Suppressor macrophage treated with lipopolysaccharide for 1 hour (primary cell): ENCODE measurements around the gene GADL1.
A peak's percentile ranks its signal among the peaks of the same experiment; 100 is the strongest.

ENCODE experiments used
- DNase-seq, 3 donors: peaks; one replicate each; pipeline ENCODE4 v3.0.0-alpha.2; 2020 to 2022

Gene GADL1

DNA sequence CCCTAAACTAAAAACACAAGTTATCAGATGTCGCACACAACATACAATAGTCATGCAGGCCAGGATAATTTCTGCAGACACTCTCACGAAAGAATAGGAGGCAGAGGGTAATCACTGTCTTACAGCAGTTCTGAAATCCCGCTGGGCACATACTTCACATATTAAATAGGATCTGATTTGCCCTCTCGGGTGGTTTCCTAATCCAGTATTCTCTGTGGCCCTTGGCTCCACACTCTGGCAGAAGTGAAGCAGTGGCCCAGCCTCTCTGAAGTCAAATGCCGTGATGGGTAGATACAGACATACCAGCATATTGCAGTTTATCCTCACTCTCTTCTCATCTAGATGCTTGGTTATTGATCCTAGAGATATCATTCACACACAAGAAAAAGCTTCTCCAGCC, 19.0 kb downstream of the GADL1 start:
- no peak for DNase-seq

DNA sequence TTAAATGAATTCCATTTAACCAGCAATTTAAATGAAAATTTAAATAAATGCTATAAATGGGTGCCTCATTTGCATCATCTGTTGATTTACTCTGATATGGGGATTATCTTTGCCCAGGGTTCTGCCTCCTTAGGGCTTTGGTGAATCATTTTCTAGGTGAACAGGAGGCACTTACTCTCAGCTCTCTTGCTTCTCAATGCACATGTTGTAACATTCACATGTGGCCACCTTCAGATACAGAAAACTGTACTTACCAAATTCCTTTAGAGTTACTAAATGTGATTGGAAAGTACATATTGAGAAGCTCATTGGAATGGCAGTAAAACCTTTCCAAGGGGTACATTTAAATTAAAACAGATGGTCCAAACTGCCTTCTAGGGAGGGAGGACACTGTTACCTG, 20.8 kb downstream of the GADL1 start:
- DNase-seq = no peak

DNA sequence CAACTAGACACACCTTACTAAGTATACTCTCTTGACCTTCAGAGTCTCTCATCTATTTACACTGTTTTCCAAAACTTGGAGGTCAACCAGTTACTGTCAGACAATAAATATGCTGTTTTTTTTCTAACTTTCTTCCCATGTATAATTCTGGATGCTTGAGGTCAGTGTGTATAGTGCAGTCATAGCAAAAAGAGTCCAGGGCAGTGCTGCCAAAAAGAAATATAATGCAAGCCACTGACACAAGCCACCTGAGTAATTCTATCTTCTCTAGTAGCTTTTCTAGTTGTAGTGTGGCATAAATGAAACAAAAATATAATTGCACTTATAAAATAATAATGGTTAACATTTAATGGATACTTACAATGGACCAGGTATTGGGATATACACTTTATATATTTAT, 21.6 kb downstream of the GADL1 start:
- DNase-seq = no peak

DNA sequence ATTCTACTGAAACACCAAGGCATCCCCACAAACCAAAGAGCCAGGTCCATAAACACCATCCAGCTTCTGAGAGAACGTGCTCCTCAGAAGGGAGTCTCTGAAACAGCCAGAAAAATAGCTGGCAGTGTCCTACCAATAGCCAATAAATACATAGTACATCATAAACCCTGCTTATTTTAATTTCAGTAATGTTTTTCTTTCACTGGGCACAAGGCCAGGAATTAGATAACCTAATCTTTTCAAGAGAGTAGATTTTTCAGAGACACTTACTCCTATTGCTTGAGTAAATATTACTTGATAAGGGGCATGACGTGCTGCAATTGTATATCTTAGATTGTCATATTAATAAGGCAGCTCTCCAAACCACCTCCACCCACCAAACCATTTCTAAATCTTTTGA, 22.7 kb downstream of the GADL1 start:
- DNase-seq = no peak

DNA sequence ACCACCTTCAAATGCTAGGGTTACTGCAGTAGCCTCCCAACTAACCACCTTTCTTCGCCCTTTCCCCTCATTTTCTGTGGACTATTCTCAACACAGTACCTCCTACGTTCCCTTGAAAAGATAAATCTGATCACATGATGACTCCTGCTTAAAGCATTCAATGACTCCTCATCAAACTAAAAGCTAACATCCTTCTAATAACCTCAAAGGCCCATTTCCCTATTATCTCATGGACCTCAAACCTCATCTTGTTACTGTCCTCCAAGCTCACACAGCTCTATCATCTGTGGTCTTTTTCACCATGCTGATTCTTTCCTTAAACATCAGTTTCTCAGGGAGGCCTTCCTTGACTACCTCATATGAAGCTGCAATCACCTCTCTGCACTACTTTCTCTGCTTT, 29.6 kb downstream of the GADL1 start:
- no peak for DNase-seq

DNA sequence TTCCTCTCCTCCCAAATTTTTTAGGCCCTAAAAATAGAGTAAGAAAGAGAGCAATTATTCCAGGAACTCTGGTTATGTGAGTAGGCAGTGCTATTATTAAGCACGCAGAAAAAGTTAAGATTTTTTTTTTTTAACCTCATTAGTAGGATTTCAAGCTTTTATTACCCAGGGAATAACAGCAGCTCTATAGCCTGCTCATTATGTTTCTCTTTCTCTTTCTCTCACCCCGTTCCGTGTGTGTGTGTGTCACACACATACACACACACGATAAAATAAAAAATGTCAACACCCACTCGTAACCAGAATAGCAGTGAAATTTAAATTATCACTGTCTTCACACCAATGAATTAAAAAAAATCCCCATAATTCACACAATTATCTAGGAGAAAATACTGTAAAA, 30.3 kb downstream of the GADL1 start:
- no peak for DNase-seq

DNA sequence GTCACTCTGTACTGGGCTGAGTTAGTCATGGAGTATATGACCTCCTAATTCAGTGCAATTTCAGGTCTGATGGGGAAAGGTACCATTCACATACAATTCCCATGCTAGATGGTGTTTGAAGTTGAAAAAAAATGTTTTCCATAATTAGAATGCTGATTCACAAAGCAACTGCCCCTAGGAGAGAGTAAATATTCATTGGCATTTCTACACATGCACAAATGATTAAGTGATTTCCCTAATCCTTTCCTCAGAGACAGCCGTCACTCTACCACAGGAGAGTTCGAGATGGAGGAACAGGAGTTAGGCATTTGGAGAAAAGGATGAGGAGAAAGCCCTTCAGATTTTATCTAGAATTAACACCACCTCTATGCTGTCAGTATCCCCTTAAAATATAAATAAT, 32.5 kb downstream of the GADL1 start:
- DNase-seq = no peak

DNA sequence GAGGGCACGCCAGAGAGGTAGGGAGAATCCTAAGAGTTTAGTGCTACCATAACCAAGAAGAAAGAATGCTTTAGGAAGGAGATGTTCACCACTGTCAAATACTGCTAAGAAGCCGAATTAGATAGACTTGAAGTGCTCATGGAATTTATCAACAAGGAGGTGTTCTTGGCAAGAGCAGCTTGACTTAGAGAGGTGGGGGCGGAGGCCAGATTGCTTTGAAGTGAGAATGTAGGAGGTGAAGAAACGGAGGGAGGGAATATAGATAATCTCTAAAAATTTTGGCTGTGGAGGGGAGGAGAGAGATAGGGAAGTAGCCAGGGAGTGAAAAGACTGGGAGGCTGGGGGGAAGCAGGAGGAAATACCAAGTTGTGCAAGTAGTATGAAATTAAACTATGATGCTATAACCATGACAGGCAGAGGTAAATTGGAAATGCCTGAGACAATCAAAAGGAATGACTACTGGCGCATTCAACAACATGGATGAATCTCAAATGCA, 35.5 kb downstream of the GADL1 start:
- DNase-seq = peak in 1 of 3 donors; percentile 3

DNA sequence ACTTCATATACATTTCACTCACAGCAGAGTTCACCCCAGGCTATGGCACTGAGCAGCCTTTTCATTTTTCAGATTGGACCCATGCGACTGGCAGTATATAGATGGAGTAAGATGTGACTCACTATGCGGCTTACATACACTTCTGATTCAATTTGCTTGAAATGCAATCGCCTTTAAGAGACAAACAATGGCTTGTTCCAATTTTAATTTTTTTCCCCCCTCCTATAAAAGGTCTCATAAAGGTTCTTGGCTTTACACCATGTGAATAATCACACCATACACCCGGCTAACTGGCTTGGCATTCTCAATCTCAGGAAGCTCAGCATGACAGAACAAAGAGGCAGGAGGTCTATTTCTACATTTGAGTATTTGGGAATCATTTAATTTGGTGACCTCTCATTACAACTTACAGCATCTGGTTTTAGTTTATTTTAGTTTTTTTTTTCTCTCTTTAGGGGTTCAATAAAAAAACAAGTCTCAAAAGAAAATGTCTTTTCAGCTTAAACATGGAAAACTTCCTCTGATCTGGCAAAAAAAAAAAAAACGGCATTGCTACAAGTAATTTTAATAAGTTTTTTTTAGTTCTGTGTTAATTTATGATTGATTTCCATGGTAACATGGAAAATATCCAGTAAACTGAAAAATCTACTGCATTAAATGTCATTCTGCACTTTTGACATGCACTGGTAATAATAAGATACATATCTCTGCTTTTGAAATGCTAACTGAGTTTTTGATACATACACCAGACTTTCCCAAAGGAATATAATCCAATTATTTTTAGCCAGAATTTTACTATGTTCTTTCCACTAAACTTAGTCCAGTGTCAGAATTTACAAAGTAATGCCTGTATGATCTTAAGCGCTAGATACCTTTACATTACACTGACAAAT, 38.8 kb downstream of the GADL1 start:
- no peak for DNase-seq

DNA sequence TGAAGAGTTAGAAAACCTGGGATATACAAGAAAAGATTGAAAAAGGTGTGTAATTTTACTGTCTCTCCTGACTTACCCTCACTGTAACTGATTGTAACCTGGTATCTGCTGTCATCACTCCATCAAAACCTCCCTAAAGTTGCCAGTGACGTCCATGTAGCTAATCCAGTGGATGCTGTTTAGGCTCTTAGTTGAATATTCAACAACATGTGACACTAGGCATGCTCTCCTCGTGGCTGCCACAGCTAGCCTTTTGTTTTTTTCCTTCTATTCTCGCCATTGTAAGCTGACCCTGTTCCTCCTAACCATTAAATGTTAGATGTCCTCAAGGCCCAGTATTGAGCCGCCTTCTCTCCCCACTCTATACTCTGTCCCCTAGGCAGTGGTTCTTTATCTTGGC, 41.6 kb downstream of the GADL1 start:
- no peak for DNase-seq

DNA sequence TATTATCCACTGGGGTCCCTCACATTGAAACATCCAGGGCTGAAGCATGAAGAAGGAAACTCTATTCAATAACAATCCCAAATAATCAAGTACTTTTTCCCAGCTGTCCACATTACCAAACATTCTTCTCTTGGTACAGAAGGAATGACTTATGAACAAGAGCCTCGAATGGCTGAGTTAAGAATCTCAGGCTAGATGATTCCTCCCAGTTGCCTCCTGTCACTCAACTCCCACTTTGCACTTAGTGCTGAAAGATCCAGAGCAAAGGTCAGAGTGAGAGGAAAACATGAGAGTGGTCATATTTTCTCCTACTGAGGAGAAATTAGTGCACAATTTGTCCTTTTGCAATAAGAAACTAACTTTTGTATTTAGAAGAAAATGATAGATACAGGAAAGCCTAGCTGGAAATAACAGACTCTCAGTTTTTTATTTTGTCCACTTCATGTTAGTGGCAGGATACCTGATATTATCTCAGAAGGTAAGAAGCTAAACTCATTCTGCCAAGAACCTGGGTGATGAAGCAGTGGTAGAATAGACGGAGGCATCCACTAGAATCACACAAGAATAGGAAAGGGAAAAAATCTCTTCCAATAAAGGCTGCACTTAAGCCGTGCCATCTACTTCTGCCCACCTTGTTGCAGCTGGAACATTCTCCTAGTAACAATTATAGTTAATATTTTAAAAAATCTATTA, 46.2 kb downstream of the GADL1 start:
- DNase-seq = no peak

DNA sequence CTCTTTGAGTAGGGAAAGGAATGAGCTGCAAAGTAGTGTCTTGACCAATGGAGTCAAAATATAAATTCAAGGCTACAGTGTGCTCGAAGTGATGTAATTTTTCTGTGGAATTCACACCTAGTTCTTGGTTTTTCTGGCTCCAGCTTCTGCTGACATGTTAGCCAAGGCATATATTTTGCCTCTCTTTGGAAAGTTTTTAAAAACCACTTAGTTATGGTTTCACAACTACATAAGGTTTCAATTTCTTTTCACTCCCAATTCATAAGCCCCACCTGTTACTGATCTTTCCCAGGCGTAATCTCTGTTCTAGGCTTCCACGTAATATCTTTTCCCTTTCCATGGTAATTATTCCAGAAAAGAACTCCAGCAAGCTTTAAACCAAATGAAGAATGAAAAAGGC, 46.9 kb downstream of the GADL1 start:
- no peak for DNase-seq

DNA sequence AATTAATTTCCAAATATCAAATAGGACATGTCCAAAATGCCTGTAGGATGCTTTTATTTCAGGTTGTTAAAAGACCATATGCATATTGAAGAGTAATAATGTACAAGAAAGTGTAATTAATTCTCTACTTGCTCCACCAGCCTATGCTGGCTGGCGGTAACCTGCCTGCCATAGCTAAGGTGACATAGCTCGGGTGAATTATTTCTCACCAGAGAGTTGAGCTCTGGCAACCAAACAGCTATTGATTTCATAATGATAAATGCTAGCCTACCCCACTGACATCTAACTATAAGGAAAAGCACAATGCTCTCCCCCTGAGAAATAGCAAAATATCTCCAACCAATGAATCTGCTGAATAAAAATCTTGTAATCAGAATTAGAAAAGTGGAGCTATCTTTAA, 48.9 kb downstream of the GADL1 start:
- no peak for DNase-seq

DNA sequence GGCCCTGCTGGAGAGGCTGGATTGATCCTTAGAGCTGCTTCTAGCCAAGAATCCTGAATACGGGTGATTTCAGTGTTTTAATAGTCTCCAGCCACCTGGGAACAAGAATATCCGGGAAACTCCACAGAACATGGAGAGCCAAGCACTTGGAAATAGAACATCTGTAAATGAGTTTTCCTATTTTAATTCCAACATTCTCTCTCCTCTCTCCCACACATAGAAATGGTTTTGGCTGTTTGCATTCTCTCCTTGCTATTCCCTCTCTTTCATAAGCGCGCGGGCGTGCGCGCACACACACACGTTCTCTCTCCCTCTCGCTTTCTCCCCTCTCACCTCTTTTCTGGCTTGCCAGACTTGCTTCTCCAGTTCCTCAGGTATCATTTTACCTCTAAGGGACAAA, 50.6 kb downstream of the GADL1 start:
- no peak for DNase-seq

DNA sequence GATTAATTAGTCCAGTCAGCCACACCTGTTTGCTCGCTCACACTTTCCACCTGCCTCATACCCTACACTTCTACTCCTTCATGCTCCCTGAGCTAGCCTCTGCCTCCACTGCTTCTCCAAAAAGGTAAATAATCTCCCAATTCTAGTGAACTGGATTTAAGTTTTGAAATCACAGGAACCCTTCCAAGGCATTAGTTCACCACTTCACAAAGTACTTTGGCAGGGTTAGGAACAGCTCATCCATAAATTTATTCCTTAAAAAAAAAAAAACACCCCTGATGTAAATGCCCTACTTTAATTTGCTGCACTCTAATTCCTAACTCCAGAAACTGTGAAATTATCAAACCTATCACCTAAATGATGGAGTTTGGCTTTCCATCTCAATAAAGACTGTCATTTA, 58.3 kb downstream of the GADL1 start:
- no peak for DNase-seq

DNA sequence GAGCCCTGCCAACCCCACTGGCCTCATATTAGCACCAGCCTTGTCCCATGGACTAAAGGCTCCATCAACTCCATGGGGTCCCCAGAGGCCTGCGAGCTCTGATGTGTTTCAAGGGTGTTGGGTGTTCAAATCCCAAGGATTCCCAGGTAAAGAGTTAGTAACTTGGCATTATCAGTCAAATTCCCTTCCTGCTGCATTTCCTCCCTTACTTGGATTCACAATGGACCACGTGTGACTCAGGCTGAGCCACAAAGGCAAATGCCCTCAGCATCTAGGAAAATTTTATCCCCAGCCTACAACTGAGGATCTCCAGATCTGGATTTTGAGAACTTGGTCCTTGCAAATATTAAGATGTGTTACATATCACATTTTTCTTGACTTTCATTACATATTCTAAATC, 58.8 kb downstream of the GADL1 start:
- no peak for DNase-seq

DNA sequence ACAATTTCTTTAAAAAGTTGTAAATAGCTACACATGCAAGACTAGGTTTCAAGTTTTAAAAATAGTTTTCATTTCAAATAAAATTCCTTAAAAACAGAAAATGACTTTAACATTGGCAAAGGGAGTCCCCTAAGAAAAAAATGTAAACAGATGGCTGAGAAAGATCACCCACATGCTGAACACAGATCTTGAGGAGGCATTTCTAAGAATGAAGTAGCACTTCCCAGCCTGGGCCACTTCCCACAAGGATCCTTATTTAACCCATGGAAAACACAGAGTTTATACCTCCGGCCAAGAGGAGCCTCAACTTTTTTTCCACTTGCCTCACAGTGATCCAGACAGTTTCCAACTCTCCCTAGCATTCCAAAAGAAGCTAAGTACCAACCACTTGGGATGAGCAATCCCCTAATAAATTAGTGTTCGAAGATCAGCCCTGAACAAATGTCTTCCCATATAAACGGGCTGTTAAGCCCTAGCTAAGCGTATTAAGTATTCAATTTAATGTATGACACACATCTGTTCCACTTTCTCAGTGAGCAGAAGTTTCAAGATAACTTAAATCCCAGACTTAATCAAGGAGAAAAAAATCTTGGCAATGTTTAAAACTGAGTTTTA, 61.4 kb downstream of the GADL1 start:
- no peak for DNase-seq

DNA sequence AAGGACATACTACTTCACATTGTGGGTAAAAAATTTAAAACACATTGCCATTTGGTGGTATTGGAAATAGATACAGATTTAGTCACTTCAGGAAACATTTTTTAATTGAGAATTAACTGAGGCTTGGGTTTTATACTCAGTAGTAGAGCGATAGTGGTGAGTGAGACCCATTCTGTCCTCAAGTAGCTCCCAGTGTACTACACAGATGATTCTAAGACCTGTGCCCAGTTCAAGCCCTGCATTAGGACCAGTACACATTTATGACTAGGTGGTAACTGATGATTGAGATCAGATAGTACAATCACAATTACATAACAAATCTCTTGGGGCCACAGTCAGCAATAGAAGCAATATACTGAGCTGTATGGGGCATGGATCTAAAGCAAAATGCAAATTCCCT, 67.4 kb downstream of the GADL1 start:
- no peak for DNase-seq

DNA sequence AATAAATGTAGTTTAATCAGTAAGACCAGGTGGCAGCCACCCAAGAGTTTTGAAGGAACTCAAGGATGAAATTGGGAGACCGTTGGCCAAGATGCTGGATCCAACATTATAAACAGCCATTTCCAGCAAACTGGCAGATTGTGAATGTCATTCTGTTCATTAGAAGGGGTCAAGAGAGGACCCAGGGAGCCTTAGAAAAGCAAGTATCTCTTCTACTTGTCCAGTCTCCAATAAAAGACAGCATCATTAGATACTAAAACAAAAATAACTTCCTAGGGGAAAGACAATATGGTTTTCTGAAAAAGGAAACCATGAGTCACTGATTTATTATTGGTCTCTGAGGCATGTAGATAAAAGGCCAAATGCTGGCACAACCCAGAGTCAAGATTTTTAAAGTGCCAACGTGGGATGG, 67.9 kb downstream of the GADL1 start:
- peak in 2 of 3 donors; percentile 7 to 32 for DNase-seq

DNA sequence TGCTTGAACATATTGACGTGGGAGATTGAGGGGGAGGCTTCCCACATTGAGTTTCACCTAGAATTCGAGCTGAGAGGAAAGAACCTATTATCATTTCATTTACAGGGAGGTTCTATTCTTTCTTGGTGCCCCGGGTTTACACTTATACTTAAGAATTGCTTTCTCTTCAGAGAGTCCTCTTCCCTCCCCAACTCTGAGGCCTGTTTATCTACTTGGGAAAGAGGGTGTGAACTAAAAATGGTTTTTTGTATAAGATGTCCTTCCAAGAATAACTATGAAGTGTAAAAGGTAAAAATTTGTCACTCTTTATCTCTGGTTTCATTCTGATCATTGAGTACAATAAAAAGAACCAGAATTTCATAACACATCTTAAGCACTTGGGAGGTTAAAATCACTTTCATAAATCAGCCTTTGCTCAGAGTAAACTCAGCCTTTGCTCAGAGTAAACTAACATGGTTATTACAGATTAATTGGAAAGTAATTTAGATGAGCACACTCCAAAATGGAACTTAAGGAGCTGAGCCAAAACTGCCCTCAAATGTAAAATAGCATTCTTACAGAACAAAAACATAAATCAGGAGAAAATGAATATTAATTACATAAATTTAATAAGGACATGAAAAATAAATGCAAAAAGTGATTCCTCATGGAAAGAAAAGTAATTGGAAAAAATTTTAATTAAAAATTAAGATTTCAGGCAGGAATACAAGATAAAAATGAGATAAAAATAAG, 75.2 kb downstream of the GADL1 start:
- DNase-seq = no peak

DNA sequence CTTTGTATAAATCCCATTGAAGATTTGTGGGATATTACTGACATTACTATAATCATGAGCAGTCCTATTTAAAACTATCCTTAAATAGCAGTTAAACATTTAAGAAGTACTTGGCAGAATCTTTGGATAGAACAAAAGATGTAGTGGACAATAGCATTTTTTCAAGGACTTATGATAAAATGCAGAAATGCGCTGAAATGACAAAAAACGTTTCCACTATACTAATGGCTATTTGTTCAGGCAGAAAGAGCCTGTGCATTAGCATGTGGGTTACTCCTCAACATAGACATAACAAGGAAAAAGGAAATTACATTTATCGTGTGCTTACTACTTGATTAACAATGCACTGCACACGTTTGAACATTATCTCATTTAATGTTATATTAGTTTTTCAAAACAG, 80.7 kb downstream of the GADL1 start:
- DNase-seq = no peak

DNA sequence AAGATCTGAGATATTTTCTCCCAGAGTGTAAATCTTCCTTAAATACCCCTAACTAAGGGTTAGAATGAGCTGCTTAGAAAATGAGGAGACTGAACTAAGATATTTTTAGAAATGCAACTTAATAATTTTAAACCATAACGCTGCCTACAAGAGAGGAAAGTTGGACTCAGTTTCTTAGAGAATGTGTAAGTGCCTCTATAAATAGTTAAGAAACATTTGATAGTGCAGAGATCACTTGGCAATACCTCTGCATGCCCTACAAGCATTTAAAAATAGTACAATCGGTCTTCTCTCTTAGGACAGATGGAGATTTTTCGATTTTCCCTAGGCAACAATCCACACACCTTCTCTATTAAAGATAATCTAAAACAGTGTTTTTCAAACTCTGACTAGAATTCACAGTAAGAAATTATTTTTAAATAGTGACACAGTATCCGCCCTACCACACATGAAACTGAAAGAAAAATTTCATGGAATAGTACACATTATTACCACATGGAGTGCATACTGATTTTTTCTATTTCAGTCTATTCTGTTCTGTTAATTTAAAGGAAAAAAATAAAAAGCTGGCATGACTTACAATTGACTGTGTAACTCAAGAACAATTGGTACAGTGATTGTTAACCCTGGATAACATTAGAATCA, 83.2 kb downstream of the GADL1 start:
- DNase-seq = no peak

DNA sequence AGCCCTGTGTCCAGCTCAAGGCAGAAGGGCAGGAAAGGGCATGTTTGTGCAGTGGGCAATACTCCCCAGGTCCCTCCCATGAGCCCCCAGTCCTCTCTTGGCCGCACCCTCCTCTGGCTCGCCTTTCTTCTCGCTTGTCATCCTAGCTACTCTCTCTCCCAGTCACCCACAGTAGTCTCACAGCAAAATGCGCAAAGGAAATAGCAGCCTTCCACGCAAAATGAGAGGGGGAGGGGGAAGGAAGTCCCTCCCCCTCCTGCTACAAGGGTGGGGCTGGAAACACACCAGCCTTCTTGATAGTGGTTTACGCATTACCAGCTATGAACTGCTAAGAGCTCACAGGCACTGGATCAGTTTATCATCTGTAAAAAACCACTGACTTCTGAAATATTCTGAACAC, 83.8 kb downstream of the GADL1 start:
- no peak for DNase-seq
